ENCODE measurements around the gene TMEM44.

TMEM44 gene

DNA sequence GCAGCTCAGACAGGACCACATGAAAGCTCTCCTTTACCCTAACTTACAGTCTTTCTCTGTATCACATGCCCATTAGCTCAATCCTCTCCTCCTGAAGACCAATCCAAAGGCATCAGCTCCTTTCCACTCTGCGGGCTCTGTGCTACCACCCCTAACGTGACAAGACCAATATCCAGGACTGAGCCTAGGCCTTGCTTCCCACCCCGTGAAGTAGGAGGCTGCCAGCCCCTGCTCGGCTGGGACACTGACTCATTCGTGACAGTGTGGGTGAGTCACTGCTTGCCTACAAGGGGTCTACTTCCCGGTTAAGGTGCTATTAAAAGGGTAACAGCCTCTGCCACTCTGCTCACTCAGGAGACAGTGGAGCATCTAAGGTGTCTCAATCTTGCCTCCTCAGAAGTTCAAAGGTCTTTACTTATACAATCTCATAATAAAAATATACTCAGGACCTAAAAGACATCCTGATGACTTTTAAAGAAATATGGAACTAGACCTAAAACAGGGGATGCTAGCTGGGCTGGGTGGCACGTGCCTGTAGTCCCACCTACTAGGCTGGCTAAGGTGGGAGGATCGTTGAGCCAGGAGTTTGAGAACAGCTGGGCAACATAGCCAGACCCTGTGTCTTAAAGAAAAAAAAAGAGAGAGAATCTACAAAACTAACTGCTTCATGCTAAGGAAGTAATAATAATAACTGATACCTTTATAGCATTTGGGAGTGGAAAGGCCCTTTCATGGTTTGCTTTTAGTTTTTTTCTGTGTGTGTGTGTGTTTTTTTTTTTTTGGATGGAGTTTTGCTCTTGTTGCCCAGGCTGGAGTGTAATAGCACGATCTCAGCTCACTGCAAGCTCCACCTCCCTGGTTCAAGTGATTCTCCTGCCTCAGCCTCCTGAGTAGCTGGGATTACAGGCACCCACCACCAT is 55.0 kb downstream of the TMEM44 start:
- DNase-seq, result no peak

DNA sequence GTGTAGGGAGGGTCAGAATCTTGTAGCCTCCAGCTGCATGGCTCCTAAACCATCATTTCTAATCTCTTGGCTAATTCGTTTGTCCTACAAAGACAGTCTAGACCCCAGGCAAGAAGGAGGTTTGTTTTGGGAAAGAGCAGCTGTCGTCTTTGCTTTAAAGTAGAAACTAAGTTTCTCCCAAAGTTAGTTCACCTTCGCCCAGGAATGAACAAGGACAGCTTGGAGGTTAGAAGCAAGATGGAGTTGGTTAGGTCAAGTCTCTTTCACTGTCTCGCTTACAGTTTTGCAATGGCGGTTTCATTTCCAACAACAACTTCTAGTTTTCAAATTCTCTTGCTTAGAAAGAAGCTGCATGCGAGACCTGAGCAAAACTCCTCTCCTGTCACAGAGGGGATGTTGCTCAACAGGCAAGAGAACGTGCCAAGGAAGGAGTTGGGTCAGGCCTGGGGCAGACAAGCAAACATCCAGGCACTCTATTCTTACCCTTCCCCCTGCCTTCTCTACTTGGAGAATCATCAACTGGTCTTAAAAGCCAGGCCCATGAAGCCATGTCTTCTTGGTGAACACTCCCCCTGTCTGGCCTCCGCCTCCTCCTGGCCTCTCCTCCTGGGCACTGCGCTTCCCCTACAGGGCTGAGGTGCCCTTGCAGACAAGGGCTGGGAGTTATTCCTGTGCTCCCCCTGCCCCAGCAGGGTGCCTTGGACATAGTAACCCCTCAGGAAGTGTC is 57.6 kb downstream of the TMEM44 start:
- no peak for DNase-seq

DNA sequence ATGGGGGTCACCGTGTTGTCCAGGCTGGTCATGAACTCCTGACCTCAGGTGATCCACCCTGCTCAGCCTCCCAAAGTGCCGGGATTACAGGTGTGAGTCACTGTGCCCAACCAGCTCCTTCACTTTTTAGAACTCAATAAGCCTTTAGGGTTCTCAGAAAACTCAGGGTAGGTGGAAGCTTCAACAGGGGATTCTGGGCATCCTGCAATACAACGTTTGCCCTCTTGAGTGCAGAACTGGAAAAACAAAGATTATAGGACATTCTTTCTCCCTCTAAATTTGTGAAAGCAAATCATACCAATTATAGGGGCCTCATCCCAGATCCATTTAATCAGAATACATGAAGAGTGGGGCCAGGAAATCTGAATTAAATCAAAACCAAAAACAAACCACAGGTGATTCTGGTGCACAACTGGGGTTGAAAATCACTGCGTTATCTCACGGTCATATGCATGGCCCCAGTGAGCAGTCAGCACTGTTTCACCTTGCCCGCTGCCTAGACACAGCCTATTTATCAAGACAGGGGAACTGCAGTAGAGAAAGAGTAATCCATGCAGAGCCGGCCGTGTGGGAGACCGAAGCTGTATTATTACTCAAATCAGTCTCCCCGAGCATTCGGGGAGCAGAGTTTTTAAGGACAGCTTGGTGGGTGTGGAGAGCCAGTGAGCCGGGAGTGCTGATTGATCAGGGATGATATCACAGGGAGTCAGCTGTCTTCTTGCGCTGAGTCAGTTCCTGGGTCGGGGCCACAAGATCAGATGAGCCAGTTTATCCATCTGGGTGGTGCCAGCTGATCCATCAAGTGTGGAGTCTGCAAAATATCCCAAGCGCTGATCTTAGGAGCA is 58.4 kb downstream of the TMEM44 start:
- DNase-seq, result no peak

DNA sequence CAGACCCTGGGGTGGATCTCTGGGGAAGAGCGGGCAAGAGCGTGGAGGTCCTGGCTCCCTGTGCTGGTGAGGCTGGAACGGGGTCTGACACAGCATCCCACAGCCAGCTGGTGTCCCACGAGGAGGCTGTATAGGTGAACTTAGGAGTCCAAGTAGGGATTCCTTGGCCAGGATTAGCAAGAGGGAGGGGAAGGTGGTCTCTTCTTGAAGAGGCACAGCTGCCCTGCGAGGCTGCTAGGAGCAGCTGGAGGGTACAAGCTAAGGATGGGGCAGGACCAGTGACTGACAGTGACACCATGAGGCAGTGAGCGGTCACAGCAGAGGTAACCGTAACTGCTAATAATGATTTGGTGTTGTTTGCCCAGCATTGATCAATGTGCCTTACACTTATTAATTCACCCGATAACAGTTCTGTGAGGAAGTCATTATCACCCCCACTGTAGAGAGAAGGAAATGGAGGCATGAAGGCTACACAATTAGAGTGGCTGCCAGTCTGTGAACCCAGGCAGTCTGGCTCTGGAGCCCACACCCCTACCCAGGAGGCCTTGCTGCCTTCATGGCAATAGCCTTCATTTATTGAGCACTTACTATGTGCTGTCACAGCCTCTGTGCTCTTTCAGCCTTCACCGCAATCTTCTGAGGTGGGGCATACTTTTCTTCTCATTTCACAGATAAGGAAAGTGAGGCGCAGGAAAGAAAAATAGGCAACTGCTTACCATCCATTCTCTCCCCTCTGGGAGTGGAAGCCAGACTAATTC is 59.4 kb downstream of the TMEM44 start:
- DNase-seq, result no peak

DNA sequence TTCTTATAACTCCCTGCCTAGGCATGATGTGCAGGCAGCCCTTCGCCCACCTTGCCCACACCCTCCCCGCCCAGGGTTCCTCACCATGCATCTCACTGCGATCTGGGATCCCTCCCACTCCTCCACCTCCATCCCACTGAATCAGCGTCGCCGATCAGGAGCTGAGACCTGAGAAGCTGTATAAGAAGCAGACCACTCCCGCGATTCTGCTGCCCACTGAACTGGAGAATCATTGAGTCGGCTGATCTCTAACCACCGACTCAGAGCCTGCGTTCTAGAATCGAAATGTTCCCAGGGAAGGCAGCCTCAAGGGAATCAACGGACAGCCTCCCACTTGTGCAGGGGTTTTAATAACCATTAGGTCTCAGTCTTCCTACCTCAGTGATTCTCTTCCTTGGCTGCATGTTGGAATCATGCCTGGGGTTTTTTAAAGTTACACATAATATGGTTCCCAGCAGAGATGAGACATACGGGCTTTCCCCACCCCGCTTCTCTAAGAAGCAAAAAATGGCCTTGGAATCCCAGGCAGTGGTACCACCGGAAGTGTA is 60.2 kb downstream of the TMEM44 start:
- no peak for DNase-seq

DNA sequence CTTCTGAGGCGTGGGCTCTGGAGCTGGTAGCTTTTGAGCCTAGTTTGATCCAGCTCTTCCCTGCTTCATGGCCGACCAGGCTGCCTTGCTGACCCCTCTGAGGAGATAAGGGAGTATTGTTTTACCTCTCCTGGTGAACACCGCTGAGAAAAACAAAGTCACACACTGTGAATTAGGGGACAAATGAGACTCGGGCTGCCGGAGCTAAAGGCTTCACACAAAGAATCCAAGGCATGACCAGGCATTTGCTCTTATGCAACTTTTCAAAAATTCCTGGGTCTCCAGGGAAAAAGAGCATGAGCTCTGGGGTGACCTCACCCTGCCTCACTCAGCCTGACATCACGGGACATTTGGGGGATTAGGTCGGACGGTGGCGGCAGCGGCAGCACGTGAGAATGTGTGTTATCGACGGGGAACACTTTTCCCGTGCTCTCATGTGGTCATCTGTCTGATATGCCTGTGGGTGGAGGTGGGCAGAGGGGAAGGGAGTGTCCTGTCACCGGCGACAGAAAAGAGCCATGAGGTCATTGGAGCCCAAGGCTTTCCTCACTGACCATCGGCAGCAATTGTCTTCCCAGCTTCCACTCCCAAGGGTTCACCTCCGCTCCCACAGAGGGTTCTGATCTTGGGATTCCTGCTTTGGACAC is 61.0 kb downstream of the TMEM44 start:
- DNase-seq, result no peak

DNA sequence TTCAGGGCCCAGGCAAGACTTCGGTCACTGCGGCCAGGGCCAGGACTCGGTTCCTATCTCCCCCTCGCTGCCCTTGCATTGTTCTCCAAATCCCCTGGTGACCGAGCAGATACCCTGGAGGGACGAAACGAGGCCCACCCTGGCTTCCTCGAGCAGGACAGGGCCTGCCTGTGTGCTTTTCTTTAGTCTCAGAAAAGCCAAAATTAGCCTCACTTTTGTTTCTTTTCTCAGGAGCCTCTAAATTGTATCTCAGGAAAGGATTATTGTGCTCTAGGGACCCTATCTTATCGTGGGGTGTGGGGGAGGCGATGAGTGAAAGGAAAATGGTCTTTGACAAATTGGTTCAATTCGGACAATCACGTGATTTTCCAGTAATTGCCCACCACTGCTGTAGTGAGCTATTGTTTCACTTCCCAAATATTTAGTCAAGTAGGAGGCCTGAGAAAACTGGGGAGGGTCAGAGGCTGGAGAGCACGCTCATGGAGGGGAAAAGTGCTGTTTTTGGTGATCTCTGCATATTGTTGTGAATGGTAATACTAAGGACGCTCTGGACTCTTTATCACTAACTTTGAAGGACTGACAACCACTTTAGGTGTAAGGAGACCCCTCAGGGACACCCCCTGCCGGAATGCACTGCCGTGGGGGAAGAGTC is 61.6 kb downstream of the TMEM44 start:
- no peak for DNase-seq

DNA sequence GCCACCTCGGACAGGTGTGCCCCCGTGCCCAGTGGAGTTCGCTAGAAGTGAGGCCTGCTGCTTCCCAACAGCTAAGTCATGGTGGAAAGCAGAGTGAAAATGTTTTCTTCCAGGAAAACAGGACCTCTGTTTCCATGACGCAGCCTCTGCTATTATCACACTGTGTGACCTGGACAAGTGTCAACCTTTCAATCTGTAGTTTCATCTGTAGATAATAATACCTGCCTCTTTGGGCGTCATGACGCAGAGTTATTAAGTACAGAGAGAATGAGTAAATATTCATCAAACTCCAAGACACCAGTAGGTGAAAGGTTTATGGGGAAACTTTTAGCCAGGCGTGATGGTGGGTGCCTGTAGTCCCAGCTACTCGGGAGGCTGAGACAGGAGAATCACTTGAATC is 62.3 kb downstream of the TMEM44 start:
- no peak for DNase-seq

DNA sequence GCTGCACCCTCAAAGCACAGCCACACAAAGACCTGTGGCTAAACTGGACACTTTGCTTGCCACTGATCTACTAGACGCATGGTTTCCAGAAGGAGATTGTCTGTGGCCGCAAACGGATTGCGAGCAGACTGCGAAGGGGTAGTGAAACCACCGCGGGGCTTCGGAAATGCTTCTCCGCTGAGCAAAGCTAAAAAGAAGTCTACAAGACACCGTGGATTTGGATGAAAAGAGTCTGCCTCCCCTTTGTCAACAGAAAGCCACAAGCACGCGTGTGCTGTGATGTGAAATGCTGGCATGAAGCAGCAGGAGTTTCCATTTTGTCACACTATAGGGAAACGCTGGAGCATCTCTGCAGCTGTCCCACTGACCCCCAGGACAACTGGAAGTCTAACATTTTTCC is 63.0 kb downstream of the TMEM44 start:
- DNase-seq, result no peak

DNA sequence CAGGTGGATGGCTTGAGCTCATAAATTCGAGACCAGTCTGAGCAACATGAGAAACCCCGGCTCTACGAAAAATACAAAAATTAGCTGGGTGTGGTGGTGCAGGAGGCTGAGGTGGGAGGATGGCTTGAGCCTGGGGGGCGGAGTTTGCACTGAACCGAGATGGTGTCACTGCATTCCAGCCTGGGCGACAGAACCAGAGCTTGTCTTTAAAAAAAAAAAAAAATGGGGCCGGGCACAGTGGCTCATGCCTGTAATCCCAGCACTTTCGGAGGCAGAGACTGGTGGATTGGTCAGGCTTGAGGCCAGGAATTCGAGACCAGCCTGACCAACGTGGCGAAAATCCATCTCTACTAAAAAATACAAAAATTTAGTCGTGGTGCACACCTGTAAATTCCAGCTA is 64.0 kb downstream of the TMEM44 start:
- DNase-seq, result no peak

DNA sequence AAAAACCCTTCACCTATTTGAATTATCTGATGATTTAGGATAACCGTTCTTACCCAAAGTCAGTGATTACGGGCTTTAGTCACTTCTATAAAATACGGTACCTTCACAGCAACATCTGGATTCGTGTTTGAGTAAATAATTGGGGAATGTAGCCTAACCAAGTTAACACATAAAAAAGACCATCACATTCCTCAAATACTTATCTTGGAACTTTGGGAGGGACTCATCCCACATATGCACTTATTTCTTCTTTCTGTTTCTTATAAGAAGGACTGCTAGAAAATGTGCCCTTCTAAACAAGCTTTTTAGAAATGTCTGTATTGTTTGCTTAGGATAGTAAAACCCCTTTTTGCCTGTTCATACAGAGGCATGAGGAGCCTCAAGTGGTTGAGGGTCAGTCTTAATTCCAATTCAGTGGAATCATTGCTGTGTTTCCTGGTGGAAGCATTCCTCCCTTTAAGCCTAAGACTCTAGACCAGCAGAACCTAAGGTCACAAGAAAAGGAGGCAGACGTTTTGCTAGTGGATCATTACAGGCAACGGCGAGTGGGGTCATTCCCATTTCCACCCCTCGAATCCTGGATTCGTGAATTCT is 67.5 kb downstream of the TMEM44 start:
- no peak for DNase-seq

DNA sequence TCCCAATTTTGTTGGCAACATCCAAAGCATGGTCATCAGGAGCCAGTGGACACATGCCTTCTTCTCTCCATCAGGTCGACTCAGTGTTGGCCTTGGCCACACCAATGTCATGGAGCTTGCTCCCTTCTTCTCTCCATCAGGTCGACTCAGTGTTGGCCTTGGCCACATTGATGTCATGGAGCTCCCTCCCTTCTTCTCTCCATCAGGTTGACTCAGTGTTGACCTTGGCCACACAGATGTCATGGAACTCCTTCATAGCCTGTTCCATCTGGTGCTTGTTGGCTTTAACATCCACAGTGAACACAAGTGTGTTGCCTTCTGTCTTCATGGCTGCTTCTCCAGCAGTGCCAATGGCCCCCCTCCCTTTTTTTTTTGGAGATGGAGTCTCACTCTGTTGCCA is 70.2 kb downstream of the TMEM44 start:
- DNase-seq, result no peak

DNA sequence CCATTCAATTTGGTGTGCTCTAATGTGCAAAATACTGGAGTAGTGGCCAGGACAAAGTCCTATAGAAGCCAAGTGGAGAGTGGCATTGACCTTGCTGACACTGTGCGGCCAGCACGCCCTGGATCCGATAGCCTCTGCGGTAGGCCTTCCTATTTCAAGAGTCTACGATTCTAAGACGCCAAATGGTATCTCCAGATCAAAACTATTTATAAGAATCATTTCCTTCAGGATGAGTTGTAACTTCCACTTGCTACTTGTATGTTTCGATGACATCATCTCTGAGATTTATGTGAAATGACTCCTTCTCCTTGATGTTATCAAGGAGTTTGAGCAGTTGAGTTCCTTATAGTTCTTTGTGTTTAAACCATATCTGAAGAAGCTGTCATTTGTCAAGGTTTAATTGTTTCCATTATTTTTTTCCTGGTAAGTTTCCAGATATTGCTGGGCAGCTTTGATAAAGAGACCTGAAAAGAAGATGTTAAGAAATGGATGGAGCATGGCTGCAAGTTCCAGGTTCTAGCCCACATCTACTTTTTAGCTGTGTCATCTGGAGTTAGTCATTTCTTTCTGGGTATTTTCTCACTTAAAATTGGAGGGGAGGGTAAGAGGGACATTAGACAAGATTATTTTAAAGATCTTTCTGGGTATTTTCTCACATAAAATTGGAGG is 71.8 kb downstream of the TMEM44 start:
- DNase-seq, result no peak

DNA sequence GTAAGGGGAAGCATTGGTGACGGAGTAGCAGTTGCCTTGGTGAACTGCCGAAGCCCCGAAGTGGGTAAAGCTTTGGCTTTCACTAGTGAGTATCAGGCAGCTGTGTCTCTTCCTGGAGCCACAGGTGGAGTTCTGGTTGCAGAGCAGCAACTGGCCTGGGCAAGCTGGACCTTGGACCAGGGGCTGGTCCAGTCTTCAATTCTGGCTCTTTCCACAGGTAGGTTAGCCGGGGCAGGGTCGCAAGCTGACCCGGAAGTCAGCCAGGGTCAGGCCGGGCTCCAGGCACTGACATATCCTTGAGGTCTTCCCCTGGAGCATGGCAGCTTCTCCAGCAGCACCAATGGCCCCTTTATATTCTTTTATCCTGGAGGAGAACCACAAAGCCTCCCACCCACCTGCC is 73.2 kb downstream of the TMEM44 start:
- no peak for DNase-seq

DNA sequence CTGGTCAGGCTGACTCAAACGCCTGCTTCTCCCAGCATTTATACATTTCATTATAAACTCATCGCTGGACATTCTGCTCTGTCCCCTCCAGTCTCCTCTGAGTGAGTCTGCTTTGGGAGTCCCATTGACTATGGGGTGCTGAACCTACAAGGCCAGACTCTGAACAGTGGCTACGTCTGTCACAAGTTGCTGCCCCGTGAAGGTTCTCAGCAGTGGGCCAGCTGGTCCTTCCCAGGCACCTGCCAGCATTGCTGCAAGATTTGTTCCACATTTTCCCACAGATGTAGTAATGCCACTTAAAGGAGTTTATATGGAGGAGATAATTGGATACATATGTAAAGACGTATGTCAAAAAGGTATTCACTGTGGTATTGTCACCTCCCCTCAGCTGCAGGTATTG is 73.7 kb downstream of the TMEM44 start:
- no peak for DNase-seq

DNA sequence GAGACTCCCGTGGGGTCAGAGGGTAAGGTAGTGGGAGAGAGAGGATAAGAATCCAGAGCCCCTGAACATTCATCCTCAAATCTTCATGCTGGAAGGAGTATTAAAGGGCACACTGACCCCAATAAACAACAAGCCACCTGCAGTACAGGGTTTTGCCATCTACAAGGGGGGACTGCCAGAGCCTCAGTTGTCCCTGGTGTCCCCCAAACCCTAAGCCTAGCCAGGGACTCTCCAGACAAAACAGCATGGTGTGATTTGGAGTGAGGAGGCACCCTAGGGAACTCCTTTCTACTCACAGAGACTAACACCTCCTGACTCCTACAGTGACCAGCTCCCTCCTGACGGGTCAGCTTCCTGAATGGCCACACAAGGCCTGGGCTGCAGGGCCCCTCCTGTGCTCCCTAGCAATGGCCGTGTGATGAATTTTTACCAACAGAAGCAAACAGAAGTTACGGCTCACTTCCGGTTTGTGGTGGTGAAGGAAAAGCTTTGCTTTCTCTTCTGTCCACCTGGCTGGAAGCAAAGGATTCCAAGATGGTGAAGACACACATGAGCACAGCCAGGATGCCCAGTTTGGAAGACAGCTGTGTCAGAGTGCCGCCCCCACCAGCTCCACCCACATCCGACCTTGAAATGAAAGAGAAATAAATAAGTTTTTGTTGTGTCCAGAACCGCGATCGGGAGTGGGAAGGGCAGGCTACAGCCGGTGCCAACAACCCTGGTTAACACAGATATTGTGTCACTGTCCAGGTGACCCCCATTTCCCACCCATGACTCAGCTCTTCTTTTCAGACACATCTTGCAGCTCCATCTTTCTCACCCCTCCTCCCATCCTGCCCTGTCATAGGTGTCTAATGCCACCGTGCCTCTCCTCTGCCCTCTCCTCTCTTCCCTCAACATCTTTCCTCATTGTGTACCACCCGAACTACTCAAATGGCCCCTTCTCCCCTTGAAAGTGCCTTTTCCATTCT is 76.8 kb downstream of the TMEM44 start:
- DNase-seq, result no peak

DNA sequence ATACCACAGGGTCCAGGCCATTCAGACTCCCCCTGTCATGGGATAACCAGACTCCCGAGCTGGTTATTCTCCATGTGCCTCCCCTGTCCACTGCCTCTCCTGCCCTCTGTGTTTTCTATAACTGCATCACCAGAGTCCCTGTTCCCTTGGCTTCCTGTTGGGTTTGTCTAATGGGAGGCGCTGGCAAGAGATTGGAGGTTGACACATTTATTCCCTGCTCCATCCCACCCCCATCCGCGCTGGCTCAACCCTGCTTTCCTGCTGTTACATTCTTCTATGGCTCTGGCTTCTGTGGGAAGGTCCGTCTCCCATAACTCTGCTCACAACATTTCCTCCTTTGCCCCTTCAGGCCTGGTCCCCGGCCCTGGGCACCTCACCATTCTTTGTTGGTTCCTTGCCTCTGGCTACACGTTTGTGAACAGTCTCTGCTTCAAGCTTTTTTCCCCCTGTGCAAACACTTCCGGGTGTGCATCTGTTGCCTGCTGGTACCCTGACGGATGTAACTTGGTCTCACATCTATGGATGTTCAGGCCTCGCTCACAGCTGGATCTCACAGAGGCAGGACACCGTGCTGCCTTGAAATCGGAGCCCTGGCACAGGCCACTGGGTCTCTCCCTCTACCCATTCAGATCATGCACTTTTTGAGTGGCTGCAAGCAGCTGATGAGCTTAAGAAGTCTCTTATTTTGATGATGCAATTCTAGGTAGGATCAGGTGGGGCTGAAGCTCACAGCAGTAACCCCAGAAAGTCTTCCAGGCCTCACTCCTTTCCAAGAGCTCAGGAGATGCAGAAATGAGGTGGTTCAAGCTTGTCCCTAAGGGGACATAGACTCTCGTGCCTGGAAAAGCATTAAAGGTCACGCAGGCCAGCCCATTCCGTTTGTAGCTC is 77.8 kb downstream of the TMEM44 start:
- no peak for DNase-seq

Measured in T-helper 9 cell (primary cell).